ENCODE data around the gene DLGAP1.

GRCh38 chr18:3615374-3615985 lies 839.6 kb downstream of the DLGAP1 start:
- TF ChIP-seq CTCF (IDR thresholded peaks at IDR 0.05 in 8 of 11, conservative IDR thresholded peaks at IDR 0.05 in 3 of 11) (no peak), POLR2AphosphoS5 (IDR thresholded peaks at IDR 0.05) (no peak), POLR2A (IDR thresholded peaks at IDR 0.05) (no peak)

Measured in spleen (tissue), 7 donors.